ENCODE measurements around the gene ADH4.
"Not testable (repeated sequence)": the region's sequence is repeated elsewhere in the genome, so short reads cannot be mapped to it uniquely, and the experiment has no call there.

Gene ADH4

DNA sequence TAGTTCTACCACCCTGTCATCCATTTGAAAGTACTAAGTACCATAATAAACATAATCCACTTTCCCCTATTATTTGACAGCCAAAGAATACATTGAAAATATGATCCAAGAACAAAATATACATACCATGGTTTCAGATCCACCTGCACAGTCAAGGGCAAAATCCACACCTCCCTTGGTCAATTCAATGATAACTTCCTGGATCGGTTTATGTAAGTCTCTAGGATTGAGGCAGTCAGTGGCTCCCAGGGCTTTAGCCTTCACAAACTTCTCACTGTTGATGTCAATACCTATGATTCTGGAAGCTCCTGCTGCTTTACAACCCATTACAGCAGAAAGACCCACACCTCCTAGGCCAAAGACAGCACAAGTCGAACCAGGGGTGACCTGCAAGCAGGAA lies 12.7 kb downstream of the ADH4 start:
- no peak for DNase-seq

DNA sequence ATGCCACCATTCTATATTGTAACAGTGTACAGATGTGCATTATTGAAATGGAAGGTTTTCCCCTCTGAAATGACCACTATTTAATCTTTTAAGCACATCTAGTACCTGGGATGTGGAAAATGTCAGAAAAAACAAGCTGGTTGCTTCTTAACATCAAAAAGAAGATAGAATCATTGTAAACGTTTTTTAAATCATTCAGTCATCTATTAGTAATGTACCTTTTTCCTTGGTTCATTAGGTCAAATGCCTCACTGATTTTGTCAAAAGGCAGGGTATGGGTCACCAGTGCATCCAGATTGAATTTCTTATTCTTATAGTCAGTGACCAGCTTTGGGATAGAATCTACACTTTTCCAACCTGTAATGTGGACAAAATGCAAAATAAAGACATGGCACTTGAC lies 17.7 kb downstream of the ADH4 start:
- no peak for DNase-seq

DNA sequence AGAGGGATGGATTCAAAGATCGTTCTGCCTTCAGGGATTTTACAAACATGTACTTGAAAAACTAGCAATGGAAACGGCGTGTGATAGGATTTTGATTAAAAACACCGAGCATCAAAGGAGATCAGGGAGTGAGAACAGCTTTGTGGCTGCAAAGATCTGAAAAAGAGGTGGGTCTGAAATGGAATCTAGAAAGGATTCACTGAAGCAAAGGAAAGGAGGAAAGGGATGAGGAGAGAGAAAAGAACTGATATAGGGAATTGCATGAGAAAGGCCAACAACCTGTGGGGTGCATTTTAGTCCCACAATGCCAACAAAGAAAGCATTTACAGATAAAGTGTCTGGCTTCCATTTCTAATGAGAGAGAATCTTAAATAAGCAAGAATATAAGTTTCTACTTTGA lies 23.1 kb downstream of the ADH4 start:
- no peak for DNase-seq

DNA sequence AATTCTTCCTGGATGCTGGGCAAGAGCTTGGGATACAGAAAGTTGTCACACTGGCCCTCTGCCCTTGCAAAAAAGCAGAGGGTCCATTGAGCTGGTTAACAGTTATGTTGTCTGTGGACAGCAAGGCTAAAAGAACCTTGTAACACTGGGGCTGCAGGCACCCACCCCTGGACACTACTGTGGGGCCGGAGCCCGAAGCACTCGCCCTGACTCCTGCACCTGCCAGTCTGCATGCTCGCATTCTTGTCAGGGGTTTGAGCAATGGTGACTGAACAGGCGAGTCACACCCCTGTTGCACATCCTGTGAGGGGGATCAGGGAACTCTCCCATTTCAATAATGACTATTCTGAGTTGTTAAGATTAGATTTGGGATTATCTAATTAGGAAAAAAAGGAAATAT lies 23.6 kb downstream of the ADH4 start:
- no peak for DNase-seq

DNA sequence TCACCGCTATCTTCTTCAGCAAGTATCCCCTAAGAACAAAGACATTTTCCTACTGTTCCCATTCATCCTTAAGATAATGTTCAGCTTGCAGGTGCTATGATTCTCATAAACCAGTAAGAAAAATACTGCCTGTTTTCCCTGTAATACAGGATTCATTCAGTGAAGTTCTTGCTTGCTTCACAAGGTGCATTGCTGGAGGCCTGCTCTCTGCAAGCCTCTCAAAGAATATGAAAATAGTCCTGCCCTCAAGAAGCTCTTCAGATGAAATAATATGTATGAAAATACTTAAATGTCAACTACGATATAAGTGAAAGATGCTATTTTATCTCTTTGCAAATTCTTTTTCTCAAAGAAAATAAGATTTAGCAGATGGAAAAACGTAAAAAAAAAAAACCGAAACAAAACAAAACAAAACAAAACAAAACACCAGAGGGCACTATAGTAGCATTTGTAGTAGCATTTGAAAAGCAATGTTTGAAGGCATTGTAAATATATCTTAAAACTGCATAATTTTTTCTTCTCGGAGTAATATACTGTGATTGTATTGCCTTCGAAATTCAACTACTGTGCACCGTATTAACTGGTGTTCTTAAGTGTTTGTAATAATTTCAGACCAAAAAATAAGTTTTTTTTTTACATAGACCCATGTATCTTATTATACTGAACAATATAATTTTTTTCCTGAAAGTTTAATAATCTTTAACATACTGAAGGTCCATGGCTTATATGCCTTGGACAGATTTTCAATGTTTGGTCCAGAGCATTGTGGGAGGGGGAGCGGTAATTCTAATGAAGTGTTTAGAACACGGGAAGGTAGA lies 26.0 kb downstream of the ADH4 start:
- peak; percentile 7 for DNase-seq

DNA sequence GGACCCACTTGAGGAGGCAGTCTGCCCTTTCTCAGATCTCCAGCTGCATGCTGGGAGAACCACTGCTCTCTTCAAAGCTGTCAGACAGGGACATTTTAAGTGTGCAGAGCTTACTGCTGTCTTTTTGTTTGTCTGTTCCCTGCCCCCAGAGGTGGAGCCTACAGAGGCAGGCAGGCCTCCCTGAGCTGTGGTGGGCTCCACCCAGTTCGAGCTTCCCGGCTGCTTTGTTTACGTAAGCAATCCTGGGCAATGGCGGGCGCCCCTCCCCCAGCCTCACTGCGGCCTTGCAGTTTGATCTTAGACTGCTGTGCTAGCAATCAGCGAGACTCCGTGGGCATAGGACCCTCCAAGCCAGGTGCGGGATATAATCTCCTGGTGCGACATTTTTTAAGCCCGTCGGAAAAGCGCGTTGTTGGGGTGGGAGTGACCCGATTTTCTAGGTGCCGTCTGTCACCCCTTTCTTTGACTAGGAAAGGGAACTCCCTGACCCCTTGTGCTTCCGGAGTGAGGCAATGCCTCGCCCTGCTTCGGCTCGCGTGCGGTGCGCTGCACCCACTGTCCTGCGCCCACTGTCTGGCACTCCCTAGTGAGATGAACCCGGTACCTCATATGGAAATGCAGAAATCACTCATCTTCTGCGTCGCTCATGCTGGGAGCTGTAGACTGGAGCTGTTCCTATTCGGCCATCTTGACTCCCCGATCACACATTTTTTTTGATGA lies 26.8 kb downstream of the ADH4 start:
- DNase-seq = not testable (repeated sequence)

DNA sequence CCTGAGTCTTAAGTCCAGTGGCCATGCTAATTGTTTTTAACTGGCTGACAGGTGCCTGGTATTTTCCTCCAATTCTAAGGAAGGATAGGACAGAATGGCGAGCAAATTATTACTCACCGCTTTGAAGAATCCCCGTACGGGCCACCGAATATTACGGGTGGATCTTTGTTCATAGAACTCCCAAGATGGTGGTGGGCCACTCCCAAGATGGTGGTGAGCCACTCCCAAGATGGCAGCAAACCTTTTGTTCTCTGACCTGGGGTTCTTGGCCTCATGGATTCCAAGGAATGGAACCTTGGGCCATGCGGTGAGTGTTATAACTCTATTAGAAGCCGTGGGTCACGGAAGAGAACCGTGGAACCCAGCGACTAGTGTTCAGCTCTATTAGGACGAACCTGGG lies 34.8 kb downstream of the ADH4 start:
- DNase-seq = not testable (repeated sequence)

DNA sequence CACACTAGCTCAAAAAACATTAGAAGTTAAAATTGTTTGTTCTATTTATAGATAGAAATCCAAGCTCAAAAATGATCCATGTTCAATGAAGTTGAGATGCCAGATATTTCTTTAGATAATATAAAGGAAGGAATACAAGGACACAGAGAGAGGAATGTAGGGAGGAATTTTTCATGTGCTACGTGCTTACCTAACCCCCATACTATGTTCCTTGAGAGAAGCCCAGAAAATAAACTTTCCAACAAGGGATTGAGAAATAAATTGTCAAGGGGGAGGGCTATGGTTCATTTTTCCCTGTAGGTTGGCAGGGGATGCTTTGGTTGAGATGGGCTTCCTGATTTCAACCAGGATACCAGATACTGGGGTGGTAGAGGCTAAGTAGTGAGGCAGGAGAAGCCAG lies 39.9 kb downstream of the ADH4 start:
- no peak for DNase-seq

DNA sequence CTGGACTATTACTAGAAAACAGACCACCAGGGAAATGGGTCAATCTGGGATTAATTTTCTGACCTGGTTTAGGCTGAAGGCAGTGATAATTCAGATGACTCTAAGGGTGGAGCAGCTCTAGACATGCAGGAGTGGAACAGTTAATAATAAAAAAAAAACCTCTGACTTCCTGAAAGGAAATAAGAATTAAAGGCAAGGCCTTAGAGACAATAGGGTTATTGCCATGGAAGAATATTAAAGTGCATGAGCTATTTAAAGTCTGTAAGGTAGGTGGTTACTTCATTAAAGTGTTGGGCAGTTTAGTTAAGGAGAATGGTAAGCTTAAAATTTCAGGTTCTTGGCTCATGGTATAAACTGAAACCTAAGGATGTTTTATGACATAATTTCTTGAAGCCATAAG lies 40.9 kb downstream of the ADH4 start:
- DNase-seq = no peak

DNA sequence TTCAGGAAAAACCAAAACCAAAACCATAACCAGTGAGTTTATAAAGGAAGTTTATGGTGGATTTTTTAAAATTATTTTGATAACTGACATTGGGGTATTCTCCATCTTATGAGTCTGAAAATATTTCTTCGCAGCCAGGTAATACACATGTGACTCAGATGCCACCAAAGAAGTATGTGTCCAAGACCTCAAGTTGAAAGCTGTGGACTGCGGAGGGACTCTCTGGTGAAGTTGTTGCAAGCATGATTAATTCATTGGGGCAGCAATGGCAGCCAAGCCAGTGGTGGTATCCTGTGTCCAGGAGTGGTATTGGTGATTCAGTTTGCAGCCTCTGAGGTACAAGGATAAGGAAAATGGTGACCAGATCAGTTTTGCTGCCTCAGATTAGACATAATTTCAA lies 41.5 kb downstream of the ADH4 start:
- DNase-seq = no peak

DNA sequence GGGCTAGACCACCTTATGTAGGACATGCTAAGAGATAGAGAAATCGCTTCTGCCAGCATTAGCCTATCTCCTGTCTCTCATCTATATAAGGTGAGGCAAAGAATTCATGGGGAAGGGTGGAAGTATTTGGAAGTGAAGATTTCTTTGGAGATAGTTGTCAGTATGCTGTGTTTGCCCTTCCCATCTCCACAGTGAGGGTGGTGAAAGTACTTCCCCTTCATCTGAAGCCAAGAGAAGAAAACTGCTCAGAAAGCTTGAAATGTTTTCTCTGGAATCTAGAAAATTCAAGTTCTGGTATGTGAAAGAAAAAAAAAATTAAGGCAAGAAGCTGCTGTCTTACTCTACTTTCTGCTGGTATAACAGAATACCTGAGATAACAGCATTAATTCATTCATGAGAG lies 43.2 kb downstream of the ADH4 start:
- DNase-seq = no peak

DNA sequence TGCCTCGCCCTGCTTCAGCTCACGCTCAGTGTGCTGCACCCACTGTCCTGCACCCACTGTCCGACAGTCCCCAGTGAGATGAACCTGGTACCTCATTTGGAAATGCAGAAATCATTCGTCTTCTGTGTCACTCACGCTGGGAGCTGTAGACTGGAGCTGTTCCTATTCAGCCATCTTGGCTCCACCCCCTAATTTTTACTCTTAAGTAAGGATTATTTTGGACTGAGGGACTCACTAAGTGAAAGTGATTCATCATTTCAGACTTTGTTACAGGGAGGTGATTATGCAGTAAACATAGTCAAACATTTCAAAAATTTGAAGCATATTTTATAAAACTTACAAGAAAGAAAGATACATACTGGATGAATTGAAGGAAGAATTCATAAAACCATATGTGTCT lies 44.3 kb downstream of the ADH4 start:
- DNase-seq = not testable (repeated sequence)

DNA sequence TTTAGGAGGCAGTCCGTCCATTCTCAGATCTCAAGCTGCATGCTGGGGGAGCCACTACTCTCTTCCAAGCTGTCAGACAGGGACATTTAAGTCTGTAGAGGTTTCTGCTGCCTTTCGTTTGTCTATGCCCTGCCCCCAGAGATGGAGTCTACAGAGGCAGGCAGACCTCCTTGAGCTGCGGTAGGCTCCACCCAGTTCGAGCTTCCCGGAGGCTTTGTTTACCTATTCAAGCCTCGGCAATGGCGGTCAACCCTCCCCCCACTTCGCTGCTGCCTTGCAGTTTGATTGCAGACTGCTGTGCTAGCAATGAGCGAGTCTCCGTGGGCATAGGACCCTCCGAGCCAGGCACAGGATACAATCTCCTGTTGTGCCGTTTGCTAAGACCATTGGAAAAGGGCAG lies 44.8 kb downstream of the ADH4 start:
- no peak for DNase-seq

DNA sequence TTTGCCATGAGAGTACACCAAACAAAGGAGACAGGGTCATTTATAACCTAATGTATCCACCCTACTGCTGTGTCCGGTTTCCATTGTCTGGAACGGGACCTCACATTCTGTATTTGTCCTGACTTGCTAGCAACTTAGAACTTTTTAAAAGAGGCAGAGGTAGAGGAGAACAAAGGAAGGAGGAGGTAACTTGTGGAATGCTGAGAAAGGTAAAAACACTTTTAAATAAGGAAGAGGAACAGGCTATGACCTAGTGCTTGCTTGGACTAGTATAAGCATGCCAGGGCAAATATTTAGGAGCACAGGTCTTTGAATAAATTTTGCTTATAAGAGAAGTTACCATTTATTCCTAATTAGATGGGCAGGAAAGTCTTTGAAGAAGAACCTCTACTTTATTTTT lies 52.3 kb downstream of the ADH4 start:
- DNase-seq = not testable (repeated sequence)

DNA sequence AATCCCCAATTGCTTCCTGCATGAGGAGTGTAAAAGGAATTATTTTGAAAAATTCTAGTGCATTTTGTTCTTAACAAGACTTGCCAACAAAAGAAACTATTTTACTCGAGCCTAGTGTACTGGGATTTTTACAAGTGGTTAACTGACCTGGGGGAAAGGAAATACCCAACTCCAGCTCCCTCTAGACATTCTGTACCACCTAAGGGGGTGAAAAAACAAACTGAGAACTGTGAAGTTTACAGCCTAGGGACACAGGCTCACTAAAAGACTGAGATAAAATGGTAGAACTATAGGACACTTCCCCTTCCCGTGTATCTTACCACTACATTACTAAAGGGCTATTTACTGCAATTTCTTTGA lies 52.9 kb downstream of the ADH4 start:
- DNase-seq = no peak

DNA sequence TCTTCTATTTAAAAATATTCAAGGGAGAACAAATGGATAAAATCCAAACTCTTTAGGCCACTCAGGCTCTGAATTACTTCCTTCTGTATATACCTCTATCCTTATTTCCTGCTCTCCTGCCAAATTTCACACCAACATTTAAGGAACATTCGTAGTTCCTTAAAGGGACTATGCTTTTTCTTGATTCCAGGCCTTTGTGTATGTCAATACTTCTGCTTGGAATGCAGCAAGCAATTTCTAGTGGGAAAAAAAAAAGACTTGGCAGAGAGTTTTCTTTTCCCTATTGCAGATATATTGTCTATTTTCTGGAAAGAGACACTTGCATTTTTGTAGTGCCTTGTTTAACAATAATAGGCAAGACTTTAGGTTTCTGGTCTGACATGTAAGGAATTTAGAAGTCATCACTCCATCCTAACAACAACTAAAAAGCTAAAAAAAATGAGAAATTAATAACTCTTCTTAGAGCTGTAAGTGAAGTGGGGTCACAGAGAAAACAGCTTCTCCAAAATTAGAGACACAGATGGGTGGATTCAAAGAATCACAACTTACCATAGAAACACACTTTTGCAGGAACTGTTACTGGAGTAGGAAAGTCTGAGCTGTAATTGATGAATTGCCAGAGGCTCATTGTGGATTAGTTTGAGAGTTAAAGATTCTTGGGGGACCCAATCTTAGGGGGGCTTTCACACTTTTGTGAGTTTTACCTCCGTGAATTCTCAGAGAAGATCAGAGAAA lies 53.4 kb downstream of the ADH4 start:
- no peak for DNase-seq

DNA sequence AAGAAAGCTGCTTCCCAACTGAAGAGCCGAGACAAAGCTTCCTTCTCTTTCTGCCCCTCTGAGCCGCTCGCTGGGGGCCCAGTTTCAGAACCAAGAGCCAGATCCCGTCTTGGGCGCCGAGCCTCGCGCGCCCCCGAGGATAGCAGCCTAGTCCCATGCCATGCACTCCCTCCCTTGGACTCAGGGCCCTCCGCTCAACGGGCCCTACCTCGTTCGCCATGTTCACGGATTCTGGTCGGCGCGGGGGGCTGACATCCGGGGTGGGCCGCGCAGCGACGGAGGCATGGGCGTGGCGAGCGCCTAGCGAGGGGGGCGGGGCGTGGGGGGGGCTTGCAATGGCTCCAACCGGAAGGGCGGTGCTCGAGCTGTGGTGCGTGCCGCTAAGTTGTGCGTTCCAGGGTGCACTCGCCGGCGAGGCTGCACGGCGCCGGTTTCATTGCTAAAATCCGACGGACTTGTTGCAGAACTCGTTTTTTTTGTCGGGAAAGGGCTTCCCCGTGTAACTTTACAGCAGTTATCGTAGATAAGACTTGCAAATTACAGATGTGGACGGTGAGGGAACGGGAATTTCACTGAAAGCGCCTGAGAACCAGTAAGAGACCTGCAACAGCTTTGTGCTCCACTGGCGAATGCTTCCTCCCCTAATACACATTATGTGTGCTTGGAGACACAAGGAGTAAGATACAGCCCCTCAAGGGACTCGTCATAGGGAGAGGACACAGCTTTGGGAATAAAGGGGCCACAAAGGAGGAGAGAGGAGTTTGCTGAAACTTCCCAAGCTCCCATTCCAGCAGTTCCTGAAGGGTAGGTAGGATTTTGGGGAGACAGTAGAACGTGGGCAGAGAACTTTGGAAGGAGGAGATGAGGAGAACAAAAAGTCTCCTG lies 55.4 kb downstream of the ADH4 start, which contains the start of gene ADH5:
ADH5 (minus strand) TSS at position 308 of the 885 bp plus-strand sequence; CDS start at position 220, 88 bp downstream.
- peak; percentile 93 for DNase-seq

DNA sequence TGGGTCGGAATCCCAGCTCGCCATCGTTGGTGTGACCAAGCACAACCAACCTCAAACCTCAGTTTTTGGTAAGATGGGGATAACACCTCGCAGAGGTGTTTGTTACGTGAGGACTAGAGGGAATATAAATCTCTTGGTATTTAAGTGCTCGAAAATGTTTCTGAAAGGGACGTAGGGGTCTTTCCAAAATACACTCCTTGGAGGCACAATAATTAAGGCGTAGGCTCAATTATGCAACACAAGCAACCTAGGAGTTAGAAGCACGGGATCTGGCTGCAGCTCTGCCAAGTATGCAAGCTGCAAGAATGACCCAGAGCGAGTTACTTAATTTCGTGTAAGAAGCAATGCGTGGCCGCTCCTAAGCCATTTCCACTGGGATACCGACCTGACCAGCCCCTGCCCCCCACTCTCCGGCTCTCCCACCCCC lies 56.1 kb downstream of the ADH4 start:
- peak; percentile 43 for DNase-seq

DNA sequence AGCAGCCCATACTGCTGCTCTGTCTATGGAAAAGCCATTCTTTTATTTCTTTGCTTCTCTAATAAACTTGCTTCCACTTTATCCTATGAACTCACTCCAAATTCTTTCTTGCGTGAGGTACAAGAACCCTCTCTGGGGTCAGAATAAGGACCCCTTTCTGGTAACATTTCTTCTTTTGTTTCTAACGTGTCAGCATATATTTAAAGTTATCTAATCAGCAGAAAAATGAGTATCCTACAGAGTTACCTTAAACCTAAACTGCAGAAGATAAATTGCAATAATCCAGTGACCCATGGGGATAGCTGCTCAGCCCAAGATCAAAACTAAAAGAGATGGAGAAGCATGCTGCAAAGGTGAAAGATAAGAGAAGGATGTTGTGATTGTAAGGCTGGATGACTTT lies 59.5 kb downstream of the ADH4 start:
- DNase-seq = no peak

DNA sequence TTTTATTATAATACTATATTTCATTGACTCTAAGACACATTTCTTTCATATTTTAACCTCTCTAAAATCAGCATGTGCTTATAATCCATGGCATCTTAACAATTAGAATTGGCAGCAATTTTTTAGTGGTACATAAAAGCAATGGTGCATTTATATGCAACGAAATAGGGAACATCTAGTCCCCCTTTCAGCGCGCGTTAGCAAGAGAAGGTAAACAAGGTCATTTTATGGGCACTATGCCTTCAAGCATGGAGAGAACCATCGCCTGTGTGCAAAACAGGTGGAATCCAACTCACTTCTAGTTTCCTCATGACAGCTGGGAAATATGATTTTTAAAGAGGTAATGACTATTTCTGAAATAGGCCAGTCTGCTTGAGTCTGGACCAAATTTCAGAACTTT lies 61.9 kb downstream of the ADH4 start:
- DNase-seq = no peak

DNA sequence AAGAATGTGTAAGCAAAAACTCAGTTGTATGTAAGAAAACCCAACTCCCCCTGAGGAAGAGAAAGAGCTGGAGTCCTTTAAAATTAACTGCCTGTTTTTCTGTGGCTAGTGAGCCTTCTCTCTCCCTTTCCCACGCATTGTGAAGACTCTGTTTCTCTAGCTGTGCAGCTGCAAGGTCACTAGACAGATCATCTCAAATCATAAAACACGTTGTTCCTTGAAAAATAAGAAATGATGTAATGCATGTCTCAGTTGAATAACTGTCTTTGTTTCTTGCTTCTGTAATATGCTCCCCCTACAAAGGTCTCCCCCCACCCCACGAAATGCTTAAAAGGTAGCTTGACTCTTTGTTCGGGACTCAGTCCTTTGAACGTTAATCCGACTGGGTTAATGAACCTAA lies 63.2 kb downstream of the ADH4 start:
- DNase-seq = not testable (repeated sequence)

DNA sequence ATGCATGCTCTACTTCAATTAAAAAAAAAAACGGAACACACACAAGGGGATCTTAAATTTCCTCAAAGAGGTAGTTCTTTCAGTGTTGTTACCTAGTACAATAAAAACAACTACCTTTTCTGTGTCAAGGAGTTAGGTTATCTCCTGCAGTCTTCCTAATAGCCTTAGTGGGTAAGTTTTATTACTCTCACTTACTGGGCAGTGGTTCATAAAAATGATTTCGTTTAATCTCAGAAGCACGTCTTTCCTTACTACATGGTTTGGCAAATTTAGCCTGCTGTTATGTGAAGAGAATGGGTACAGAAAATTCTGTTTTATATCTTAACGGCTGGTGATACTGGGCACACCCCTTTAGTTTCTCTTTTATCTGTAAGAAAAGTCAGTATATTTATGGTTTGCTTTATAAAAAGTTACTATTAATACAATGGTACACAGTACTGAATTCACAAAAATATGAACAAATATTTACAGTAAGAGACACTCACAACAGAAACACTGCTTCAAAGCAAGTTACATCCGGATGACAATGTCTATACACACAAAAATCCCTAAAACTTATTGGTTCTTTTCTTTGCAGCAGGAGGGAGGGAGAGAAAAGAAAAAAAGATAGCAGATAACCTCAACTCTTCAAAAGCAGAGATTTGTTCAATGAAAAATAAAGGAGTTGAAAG lies 64.3 kb downstream of the ADH4 start:
- no peak for DNase-seq
